Esophagus (tissue), 2 donors: ENCODE results near the gene APOBEC3F. TPM values are rescaled to one million over a fixed set of nuclear protein-coding genes. Genes with fewer than 3 reads are reported as not detected.
"Not testable (repeated sequence)": the region's sequence is repeated elsewhere in the genome, so short reads cannot be mapped to it uniquely, and the experiment has no call there.

Source experiments
- H3K27ac ChIP-seq, 2 donors: one replicate each; pipeline ENCODE4 v1.5.1; 2013; ENCODE audit warnings: low read depth in 2 of 2, mild to moderate bottlenecking in 2 of 2, inconsistent platforms in 1 of 2, low read length in 1 of 2, moderate library complexity in 1 of 2
- H3K27me3 ChIP-seq, 2 donors: one replicate each; pipeline ENCODE4 v1.6.1; 2013; ENCODE audit warnings: low read length in 2 of 2, control low read depth in 1 of 2, mild to moderate bottlenecking in 1 of 2; ENCODE audit not compliant: insufficient read depth in 2 of 2, control insufficient read depth in 1 of 2
- H3K36me3 ChIP-seq, 2 donors: one replicate each; pipeline ENCODE4 v1.6.1; 2013; ENCODE audit warnings: low read length in 1 of 2; ENCODE audit not compliant: control insufficient read depth in 2 of 2, insufficient read depth in 2 of 2
- H3K4me1 ChIP-seq, 2 donors: one replicate each; pipeline ENCODE4 v1.6.1; 2013; ENCODE audit warnings: low read length in 1 of 2; ENCODE audit not compliant: control insufficient read depth in 2 of 2, insufficient read depth in 2 of 2
- H3K4me3 ChIP-seq, 2 donors: one replicate each; pipeline ENCODE4 v1.5.1; 2013; ENCODE audit warnings: low read length in 2 of 2, mild to moderate bottlenecking in 2 of 2, low read depth in 1 of 2, moderate library complexity in 1 of 2
- H3K9me3 ChIP-seq, 2 donors: one replicate each; pipeline ENCODE4 v1.6.1; 2013; ENCODE audit warnings: mild to moderate bottlenecking in 2 of 2, low read depth in 1 of 2, low read length in 1 of 2, moderate library complexity in 1 of 2; ENCODE audit not compliant: control insufficient read depth in 2 of 2, insufficient read depth in 1 of 2
- WGBS, 2 donors: extraction: QIAGEN DNeasy Blood & Tissue Kit; methylation state at CpG; one replicate each; pipeline ENCODE4 v1.1.7; 2013; 5-methylcytosine and 5-hydroxymethylcytosine counted together
- polyA plus RNA-seq, 2 donors: library from polyadenylated mRNA; stranded (reverse); fragments of 200-250 nt; gene quantifications; one replicate each; pipeline ENCODE4 v1.2.3, GENCODE V29; 2013
- donor health status: healthy with polysubstance abuse.
- donor health status: Bipolar disorder and iron deficiency.

Gene APOBEC3F
- polyA plus RNA-seq, 2 donors: 1.8 to 5.2 TPM

DNA sequence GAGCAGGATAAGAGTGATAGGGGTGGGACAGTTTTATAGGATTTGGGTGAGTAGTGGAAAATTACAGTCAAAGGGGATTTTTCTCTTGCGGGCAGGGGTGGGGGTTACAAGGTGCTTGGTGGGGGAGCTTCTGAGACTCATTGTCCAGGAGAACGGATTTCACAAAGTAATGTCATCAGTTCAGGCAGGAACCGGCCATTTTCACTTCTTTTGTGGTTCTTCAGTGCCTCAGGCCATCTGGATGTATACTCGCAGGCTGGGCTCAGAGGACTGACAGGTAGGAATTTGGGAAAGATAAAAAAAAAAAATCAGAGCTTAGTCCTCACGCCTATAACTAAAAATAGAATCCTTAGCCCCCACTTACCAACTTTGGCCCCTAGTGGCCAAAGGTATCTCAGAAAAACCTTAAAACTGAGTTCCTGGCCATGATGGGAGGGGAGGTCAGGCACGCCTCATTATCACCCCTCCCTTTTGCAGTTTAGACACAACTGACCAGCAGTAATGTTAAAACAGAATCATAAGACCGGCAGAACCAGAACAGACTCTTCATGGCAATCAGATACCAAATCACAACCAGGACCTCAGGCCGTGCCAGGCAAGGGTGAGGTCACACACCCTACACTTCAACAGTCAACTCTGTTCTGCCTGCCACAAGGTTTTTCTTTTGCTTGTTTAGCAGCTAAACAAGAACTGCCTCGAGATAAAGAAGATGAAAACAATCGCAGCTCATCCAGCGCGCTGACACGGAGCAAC lies 27.5 kb downstream of the APOBEC3F start:
- WGBS, 2 donors: 55 to 57% methylated on average over 12 to 13 of the region's 13 CpGs

DNA sequence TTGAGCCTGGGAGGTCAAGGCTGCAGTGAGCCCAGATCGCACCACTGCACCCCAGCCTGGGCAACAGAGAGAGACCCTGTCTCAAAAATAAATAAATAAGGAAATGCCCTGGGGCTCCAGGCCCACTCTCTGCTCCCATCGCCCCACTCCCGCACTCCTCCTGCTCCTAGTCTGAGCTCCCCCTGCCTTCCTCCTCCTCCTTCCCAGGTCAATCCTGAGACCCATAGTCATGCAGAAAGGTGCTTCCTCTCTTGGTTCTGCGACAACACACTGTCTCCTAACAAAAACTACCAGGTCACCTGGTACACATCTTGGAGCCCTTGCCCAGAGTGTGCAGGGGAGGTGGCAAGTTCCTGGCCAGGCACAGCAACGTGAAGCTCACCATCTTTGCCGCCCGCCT lies 29.5 kb downstream of the APOBEC3F start:
- H3K9me3 ChIP-seq: no peaks in the 10 kb centered on the region
- H3K36me3 ChIP-seq: no peaks in the 10 kb centered on the region
- H3K27me3 ChIP-seq: no peaks in the 10 kb centered on the region
- no peaks in the 10 kb centered on the region for H3K4me1 ChIP-seq
- WGBS, 2 donors: 92 to 95% methylated on average over 7 of the region's 7 CpGs
- H3K27ac ChIP-seq: no peak overlapping the region
- H3K4me3 ChIP-seq: no peak overlapping the region

More for the DNA sequence above, 27.5 kb downstream of the APOBEC3F start:
- H3K36me3 ChIP-seq: no peaks in the 10 kb centered on the region
- H3K27me3 ChIP-seq: no peaks in the 10 kb centered on the region
- H3K4me3 ChIP-seq: no peak overlapping the region
- no peaks in the 10 kb centered on the region for H3K4me1 ChIP-seq
- no peaks in the 10 kb centered on the region for H3K9me3 ChIP-seq
- no peak overlapping the region for H3K27ac ChIP-seq

DNA sequence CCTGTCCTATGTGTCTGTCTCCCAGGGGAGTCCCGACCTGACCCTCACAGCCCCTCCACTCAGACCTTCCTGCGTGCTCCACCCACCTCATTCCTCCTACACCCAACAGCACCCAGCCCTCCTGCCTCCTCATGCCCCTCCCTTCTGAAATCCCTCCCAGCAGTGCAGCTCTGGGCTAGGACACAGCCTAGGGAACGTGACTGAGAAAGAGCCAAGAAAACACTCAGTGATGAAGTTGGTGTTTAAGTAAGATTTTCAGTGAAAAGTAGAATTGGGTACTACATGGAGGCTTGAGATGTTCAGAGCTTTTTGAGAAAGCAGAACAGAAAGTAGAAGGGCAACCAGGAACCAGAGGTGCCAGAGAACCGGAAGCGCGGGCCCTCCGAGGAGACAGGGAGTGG lies 31.9 kb downstream of the APOBEC3F start:
- not testable (repeated sequence) for H3K27ac ChIP-seq, H3K4me1 ChIP-seq, H3K9me3 ChIP-seq, H3K4me3 ChIP-seq, H3K27me3 ChIP-seq, H3K36me3 ChIP-seq
- WGBS, 2 donors: 70 to 85% methylated on average over 6 to 7 of the region's 7 CpGs

DNA sequence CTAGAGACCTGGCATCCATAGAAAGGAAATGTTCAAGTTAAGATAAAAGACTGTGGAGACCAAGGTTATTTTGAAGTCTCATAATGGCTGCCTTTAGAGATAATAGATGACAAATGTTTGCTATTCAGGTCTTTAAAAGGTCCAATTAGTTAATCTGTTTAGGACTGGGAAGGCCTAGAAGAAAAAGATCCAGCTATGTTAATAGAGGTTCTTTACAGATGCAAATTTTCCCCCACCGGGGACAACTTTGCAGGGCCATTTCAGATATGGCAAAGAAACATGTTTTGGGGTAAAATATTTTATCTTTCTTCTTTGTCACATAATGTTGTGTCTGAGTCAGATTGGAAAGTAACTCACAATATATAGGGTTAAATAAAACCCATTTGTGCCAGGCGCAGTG lies 33.3 kb downstream of the APOBEC3F start:
- H3K36me3 ChIP-seq: no peaks in the 10 kb centered on the region
- H3K4me1 ChIP-seq: no peaks in the 10 kb centered on the region
- no peaks in the 10 kb centered on the region for H3K27me3 ChIP-seq
- no peaks in the 10 kb centered on the region for H3K9me3 ChIP-seq
- 43 to 52% methylated on average over 2 of the region's 2 CpGs for WGBS, 2 donors
- no peak overlapping the region for H3K4me3 ChIP-seq
- no peak overlapping the region for H3K27ac ChIP-seq

DNA sequence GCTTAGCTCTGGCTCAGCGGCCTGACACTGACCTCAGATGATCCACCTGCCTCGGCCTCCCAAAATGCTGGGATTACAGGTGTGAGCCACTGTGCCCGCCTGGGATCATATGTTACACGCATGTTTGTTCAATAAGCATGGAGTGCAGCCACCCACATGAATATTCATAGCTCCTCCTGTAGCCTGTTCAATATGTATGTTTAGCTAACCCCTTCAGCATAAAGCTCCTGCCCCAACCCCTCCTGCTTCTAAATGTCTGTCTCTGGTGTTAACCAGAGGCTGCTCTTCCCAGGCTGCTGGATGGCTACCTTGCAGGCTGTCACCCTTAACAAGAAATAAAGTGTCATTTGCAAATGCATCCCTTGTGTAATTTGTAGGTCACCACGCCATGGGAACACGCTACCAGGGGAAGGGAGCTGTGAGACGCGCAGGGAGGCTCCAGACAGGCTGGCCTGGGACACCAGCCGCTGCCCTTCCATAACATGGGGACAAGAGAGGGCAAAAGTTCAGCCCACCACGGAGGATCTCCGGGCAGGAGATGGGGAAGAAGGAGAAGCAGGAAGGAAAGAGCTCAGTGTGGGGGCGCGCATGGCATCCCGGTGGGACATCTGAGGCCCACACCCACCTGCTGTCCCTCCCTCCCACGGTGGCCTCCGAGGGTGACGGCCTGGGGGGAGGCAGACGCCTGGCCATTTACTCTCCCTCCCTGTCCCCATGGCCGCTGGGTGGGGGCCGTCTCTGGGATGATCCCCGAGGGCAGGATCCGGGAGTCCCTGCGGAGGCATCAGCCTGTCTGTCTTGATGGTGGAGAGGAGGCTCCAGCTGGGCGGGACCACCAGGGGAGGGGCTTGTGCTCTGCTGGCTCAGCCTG lies 35.7 kb downstream of the APOBEC3F start:
- not testable (repeated sequence) for H3K4me3 ChIP-seq, H3K27me3 ChIP-seq, H3K4me1 ChIP-seq, H3K36me3 ChIP-seq, H3K9me3 ChIP-seq
- WGBS, 2 donors: 30 to 64% methylated on average over 12 to 24 of the region's 24 CpGs
- H3K27ac ChIP-seq: peak overlapping the region in 1 of 2 donors; percentile 9

DNA sequence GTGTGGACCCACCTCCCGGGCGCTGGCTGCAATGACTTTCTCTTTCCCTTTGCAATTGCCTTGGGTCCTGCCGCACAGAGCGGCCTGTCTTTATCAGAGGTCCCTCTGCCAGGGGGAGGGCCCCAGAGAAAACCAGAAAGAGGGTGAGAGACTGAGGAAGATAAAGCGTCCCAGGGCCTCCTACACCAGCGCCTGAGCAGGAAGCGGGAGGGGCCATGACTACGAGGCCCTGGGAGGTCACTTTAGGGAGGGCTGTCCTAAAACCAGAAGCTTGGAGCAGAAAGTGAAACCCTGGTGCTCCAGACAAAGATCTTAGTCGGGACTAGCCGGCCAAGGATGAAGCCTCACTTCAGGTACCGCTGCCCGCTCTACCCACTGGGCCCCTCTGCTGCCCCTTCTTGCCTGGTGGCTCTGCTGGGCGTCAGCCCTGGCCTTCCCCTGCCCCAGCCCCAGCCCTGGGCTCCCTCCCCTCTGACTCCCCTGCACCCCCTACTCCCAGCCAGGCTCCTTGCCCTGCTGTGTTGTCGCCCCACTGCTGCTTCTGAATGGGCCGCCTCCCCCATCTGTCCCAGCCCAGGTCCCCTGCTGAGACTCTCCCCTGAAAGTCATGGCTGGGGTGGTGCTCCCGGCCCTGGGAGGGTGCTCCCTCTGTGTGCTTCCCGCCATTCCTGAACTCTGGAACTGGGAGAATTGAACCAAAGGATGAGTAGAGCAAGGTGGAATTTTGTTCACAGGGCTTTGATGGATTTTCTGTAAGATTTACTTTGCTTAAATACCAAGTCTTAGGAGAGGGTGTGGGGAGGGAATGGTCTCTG lies 36.6 kb downstream of the APOBEC3F start, which contains the start of gene APOBEC3G:
APOBEC3G (plus strand) TSS at position 250 of the 815 bp plus-strand sequence; CDS start at position 337, 87 bp downstream.
- peak within 1 kb of the TSS; percentile 14 to 41 for H3K4me3 ChIP-seq
- H3K27me3 ChIP-seq, H3K36me3 ChIP-seq, H3K9me3 ChIP-seq, H3K4me1 ChIP-seq: not testable (repeated sequence)
- H3K27ac ChIP-seq: peak within 1 kb of the TSS; percentile 51
- 11 to 16% methylated on average over 11 to 15 of the region's 17 CpGs for WGBS, 2 donors

DNA sequence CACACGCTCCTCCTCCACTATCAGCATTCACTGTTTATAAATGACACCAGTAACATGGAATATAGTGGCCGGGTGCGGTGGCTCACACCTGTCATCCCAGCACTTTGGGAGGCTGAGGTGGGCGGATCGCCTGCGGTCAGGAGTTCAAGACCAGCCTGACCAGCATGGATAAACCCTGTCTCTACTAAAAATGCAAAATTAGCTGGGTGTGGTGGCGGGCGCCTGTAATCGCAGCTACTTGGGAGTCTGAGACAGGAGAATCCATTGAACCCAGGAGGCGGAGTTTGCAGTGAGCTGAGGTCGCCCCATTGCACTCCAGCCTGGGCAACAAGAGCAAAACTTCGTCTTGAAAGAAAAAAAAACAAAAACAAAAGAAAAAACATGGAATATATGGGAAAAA lies 37.2 kb downstream of the APOBEC3F start:
- H3K4me1 ChIP-seq, H3K36me3 ChIP-seq, H3K27me3 ChIP-seq, H3K9me3 ChIP-seq: not testable (repeated sequence)
- WGBS, 2 donors: 82 to 84% methylated on average over 12 of the region's 12 CpGs
- H3K27ac ChIP-seq: peak overlapping the region in 1 of 2 donors; percentile 51
- H3K4me3 ChIP-seq: peak overlapping the region in 1 of 2 donors; percentile 41

DNA sequence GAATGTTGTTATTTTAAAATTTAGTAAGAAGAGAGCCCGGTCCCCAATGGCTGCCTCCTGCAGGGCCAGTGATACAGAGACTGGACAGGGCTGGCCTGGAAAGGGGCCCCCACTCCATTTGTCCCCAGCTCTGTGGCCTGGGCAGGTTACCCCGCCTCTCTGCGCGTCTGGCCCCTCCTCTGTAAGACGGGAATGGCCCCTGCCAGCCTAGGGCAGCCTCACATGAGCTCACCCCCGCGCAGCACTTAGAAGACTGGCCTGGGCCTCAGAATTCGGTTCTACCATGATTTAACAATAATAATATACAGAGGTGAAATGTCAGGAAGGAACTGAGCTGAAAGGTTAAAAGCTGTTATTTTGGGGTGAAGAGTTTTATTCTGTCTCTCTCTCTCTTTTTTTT lies 37.7 kb downstream of the APOBEC3F start:
- Histone ChIP-seq H3K4me1 (no peaks in the 10 kb centered on the region), H3K9me3 (no peaks in the 10 kb centered on the region), H3K27me3 (no peaks in the 10 kb centered on the region), H3K4me3 (no peak overlapping the region), H3K36me3 (no peaks in the 10 kb centered on the region), H3K27ac (no peak overlapping the region)
- 84 to 91% methylated on average over 8 of the region's 8 CpGs for WGBS, 2 donors

DNA sequence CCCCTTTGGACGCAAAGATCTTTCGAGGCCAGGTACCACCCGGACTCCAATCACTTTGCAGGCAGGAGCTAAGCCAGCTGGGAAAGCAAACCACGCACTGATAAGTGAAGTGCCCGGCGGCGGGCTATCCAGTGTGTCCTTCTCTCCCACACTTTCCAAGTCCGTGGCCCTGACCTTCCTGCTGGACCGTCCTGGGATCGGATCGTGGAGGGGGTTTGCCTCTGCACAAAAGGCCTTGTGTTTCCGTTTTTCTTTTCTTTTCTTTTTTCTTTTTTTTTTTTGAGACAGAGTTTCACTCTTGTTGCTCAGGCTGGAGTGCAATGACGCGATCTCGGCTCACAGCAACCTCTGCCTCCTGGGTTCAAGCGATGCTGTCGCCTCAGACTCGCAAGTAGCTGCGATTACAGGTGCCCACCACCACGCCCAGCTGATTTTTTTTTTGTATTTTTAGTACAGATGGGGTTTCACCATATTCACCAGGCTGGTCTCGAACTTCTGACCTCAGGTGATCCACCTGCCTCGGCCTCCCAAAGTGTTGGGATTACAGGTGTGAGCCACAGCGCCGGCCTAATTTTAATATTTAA lies 38.5 kb downstream of the APOBEC3F start:
- H3K9me3 ChIP-seq, H3K4me3 ChIP-seq, H3K36me3 ChIP-seq, H3K27me3 ChIP-seq, H3K27ac ChIP-seq, H3K4me1 ChIP-seq: not testable (repeated sequence)
- WGBS, 2 donors: 91% methylated on average over 18 to 22 of the region's 24 CpGs
